Heart left ventricle (tissue), 13 donors: ENCODE data around the gene AASS.

ENCODE experiments used
- POLR2A ChIP-seq, 2 donors: fragments of 450-650 bp; IDR thresholded peaks; one replicate each; pipeline ENCODE4 v1.6.1; 2017; ENCODE audit warnings: antibody characterized with exemption in 2 of 2, mild to moderate bottlenecking in 2 of 2, moderate library complexity in 2 of 2
- TF ChIP-seq, protein P1 (sequence below), 12 donors: fragments of 200-600 bp; sonication (generic) in 4 of 12; IDR thresholded peaks; one replicate each; pipeline versions ENCODE4 v1.5.0 to v1.8.0; 2018 to 2022; ENCODE audit warnings: antibody characterized with exemption in 12 of 12, mild to moderate bottlenecking in 5 of 12
- donor health status: ischemic (EF 13 %, LVEDD 7.1; RV severe dilation, severe dysfunction).
- donor health status: DM: no; HTN: yes; CAD: no.
- donor health status: DM: no; HTN: no; CAD: no.
- donor health status: ischemic (EF 25% LVEDD 6.9; RV normal size, moderate dysfunction).
- donor health status: ischemic (EF 25% LVEDD 5.7; RV mildly dilated, moderate dysfunction).
- donor health status: ischemic (EF 35%, LVEDD 5.7; RV mildly dilated, moderate dysfunction).
- donor health status: nonischemic (EF 11% LVEDD 7.7; RV severe dilation, severe dysfunction).
- donor health status: DM: yes; HTN: yes; CAD: no.
- donor health status: PGD.
- donor health status: ischemic (EF 29% LVEDD 5.4; RV normal size, mild dysfunction).
- donor health status: nonischemic (EF 23%, LVEDD 6.1; RV moderate dilation, normal function).

DNA sequence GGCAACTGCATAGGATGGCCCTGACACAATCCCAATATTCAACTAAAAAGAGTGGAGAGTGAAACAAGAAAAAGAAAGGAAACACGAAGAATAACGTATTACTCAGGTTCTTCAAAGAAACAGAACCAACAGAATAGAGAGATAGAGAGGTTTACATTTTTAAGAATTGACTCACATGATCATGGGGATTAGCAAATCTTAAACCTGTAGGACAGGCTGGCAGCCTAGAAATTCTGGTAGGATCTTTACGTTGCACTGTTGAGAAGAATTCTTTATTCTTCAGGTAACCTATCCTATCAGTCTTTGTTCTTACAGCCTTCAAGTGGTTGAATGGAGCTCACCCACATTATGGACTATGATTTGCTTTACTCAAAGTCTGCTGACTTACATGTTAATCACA lies 103.9 kb downstream of the AASS start:
- TF ChIP-seq, protein P1, sequence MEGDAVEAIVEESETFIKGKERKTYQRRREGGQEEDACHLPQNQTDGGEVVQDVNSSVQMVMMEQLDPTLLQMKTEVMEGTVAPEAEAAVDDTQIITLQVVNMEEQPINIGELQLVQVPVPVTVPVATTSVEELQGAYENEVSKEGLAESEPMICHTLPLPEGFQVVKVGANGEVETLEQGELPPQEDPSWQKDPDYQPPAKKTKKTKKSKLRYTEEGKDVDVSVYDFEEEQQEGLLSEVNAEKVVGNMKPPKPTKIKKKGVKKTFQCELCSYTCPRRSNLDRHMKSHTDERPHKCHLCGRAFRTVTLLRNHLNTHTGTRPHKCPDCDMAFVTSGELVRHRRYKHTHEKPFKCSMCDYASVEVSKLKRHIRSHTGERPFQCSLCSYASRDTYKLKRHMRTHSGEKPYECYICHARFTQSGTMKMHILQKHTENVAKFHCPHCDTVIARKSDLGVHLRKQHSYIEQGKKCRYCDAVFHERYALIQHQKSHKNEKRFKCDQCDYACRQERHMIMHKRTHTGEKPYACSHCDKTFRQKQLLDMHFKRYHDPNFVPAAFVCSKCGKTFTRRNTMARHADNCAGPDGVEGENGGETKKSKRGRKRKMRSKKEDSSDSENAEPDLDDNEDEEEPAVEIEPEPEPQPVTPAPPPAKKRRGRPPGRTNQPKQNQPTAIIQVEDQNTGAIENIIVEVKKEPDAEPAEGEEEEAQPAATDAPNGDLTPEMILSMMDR (IDR thresholded peaks at IDR 0.05): no peak
- no peak for TF ChIP-seq POLR2A (IDR thresholded peaks at IDR 0.05)
